ENCODE data around the gene RAPGEF2. TPM values are rescaled to one million over a fixed set of nuclear protein-coding genes. Genes with fewer than 3 reads are reported as not detected.

RAPGEF2 gene
- total RNA-seq, 1 experiment from 2014 or later, result 37.1 TPM

- Histone ChIP-seq H4K5ac (ENCODE audit: insufficient read length, low read depth, low read length) (no peak overlapping the region), H3K4ac (ENCODE audit: low read depth, low read length) (no peak overlapping the region), H4K91ac (ENCODE audit: insufficient read length, low read depth, low read length) (no peak overlapping the region), H3K27me3 (ENCODE audit: insufficient read depth, low read length) (no peaks in the 10 kb centered on the region), H3K23ac (ENCODE audit: insufficient read length, low read depth, low read length) (no peak overlapping the region), H3K9ac (ENCODE audit: extremely low read depth, insufficient read length, low read length) (no peak overlapping the region), H2AK5ac (ENCODE audit: insufficient read length, low read length) (no peak overlapping the region), H4K8ac (replicated peaks; ENCODE audit: insufficient read length, low read depth, low read length) (no peak overlapping the region), H3K14ac (ENCODE audit: insufficient read depth, low read length) (0 out of 2 replicates have a peak overlapping the region, but pooled peaks have one; percentile 39), H2BK120ac (ENCODE audit: low read depth, low read length, poor library complexity, severe bottlenecking) (no peak overlapping the region), H3T11ph (ENCODE audit: low read length) (no peak overlapping the region), H3K4me1 (ENCODE audit: insufficient read depth, low read length) (peaks cover 18% of the 10 kb centered on the region), H3K9me3 (ENCODE audit: control insufficient read depth, low read depth, low read length) (no peaks in the 10 kb centered on the region), H3K79me2 (ENCODE audit: insufficient read depth, low read length) (peaks cover 6% of the 10 kb centered on the region; the same call in 1 of the 2 replicates), H3K56ac (ENCODE audit: insufficient read length, low read depth, low read length) (no peak overlapping the region), H2BK5ac (ENCODE audit: insufficient read length, low read length) (no peak overlapping the region), H2BK15ac (ENCODE audit: low read depth, low read length) (no peak overlapping the region), H3K18ac (ENCODE audit: insufficient read length, low read depth, low read length) (no peak overlapping the region), H2AFZ (ENCODE audit: low read length) (no peak overlapping the region), H4K20me1 (ENCODE audit: control insufficient read depth, insufficient read depth, insufficient read length) (no peaks in the 10 kb centered on the region), H3K4me2 (ENCODE audit: insufficient read depth, insufficient read length, low read length) (no peak overlapping the region), H3K79me1 (ENCODE audit: insufficient read depth, low read depth, low read length, poor library complexity, severe bottlenecking) (peaks cover 2% of the 10 kb centered on the region), H2BK12ac (ENCODE audit: insufficient read length, low read depth, low read length) (no peak overlapping the region), H3K27ac (ENCODE audit: insufficient read length, low read depth, low read length) (peak overlapping the region; percentile 58), H3K23me2 (ENCODE audit: insufficient read length, low read depth, low read length, poor library complexity, severe bottlenecking) (no peaks in the 10 kb centered on the region), H2BK20ac (ENCODE audit: low read depth, low read length, poor library complexity, severe bottlenecking) (no peak overlapping the region)
- TF ChIP-seq CTCF (conservative IDR thresholded peaks at IDR 0.05), result no peak
- DNase-seq, result no peak
- Mint-ChIP-seq H3K27me3 (ENCODE audit: low read depth) (no peaks in the 10 kb centered on the region), H3K36me3 (ENCODE audit: insufficient read depth in 1 of 3, low read depth in 3 of 3) (peaks cover 0 to 17% (median 7%) of the 10 kb centered on the region in 3 experiments; a peak in 4 of 7 replicates), H3K4me1 (peaks cover 53 to 54% of the 10 kb centered on the region in 2 experiments), H3K4me3 (no peak overlapping the region), H3K9me3 (peaks cover 3 to 5% of the 10 kb centered on the region in 2 experiments; a peak in 4 of 5 replicates), H3K27ac (peak overlapping the region in 2 of 3 experiments; percentile 27 to 54; a peak in 4 of 7 replicates)
- no CpG with 5 or more reads among the region's 6 CpGs for WGBS (ENCODE audit: extremely low coverage, insufficient read length, low lambda C conversion rate)
Measured at GRCh38 chr4:159229164-159229563, 126.3 kb downstream of the RAPGEF2 start.
